ENCODE data around the gene IGFLR1. TPM values are rescaled to one million over a fixed set of nuclear protein-coding genes. Genes with fewer than 3 reads are reported as not detected.

The IGFLR1 gene
- polyA plus RNA-seq, 2 of the 4 experiments (the other 2 are of a cell fraction): 6.4 to 14.4 TPM

GRCh38 chr19:35746087-35746462 lies 3.8 kb upstream of the IGFLR1 start:
- FAIRE-seq (no peak), ATAC-seq (no peak), DNase-seq (ENCODE audit: low read depth in 1 of 2, low spot score in 1 of 2) (no peak)
- ChIA-PET CTCF (interaction anchor here (0.5 to 3.8 kb wide), 13 partner anchors 9 to 197 kb away, joined by 3 to 29 read pairs (median 5); no protein-coding TSS in a partner anchor), POLR2A (interaction anchor here (0.8 to 1.5 kb wide), 10 partner anchors 11 to 746 kb away, joined by 3 to 10 read pairs (median 4); partner anchors contain the start of genes COX6B1, GRAMD1A and PROSER3)
- 14% methylated on average over 4 of the region's 4 CpGs for WGBS (ENCODE audit: missing lambda C conversion rate)
- H3K4me1 ChIP-seq: peaks cover 34% of the 10 kb centered on the region
- H3K4me2 ChIP-seq: peak overlapping the region; percentile 83
- H3K4me3 ChIP-seq: peak overlapping the region; percentile 79
- no peaks in the 10 kb centered on the region for H3K9me3 ChIP-seq
- no peak for TF ChIP-seq EP300 (IDR thresholded peaks at IDR 0.05)
- TF ChIP-seq NPAS2 (CRISPR knock-in tag; IDR thresholded peaks at IDR 0.05; ENCODE audit: borderline replicate concordance): no peak
- no peak for TF ChIP-seq USF2 (IDR thresholded peaks at IDR 0.05)
- no peak for TF ChIP-seq HOXA7 (CRISPR knock-in tag; IDR thresholded peaks at IDR 0.05)
- no peak for TF ChIP-seq HEYL (CRISPR knock-in tag; IDR thresholded peaks at IDR 0.05)
- no peak for TF ChIP-seq RCOR1 (IDR thresholded peaks at IDR 0.05; ENCODE audit: low read depth, low read length)
- TF ChIP-seq MYC (IDR thresholded peaks at IDR 0.05; ENCODE audit: borderline replicate concordance, low read length): no peak
- no peak for TF ChIP-seq CHD2 (IDR thresholded peaks at IDR 0.05; ENCODE audit: low read length, partially characterized antibody)
- no peak for TF ChIP-seq PBX3 (IDR thresholded peaks at IDR 0.05)
- no peak for TF ChIP-seq E2F6 (IDR thresholded peaks at IDR 0.05; ENCODE audit: borderline replicate concordance, low read depth)
- TF ChIP-seq RARB (CRISPR knock-in tag; IDR thresholded peaks at IDR 0.05): no peak
- TF ChIP-seq FOSB (CRISPR knock-in tag; IDR thresholded peaks at IDR 0.05): no peak
- TF ChIP-seq JUNB (IDR thresholded peaks at IDR 0.05): no peak
- TF ChIP-seq TFCP2L1 (CRISPR knock-in tag; IDR thresholded peaks at IDR 0.05): no peak
- TF ChIP-seq SREBF2 (IDR thresholded peaks at IDR 0.05): no peak
- no peak for TF ChIP-seq BCL3 (IDR thresholded peaks at IDR 0.05)
- TF ChIP-seq ELK1 (IDR thresholded peaks at IDR 0.05; ENCODE audit: low read depth, low read length): no peak
- TF ChIP-seq JUN (IDR thresholded peaks at IDR 0.05): no peak
- no peak for TF ChIP-seq REST (IDR thresholded peaks at IDR 0.05)
- peak overlapping the region; percentile 93 to 97 for H3K27ac ChIP-seq
